Measurements from ENCODE around the gene KIF5C.

- no peak for TF ChIP-seq ZNF274 (IDR thresholded peaks at IDR 0.05; ENCODE audit: low read depth, low read length)
- TF ChIP-seq YY1 (IDR thresholded peaks at IDR 0.05; ENCODE audit: insufficient read depth, insufficient read length) = no peak
- no peak for TF ChIP-seq SUZ12 (IDR thresholded peaks at IDR 0.05; ENCODE audit: extremely low read depth, insufficient read depth, insufficient read length)
These were observed 18.9 kb downstream of the KIF5C start for GRCh38 chr2:148893906-148894305.

Measured in NT2/D1 (cell line).